ENCODE measurements around the gene NFKB1.
"Not testable (repeated sequence)": the region's sequence is repeated elsewhere in the genome, so short reads cannot be mapped to it uniquely, and the experiment has no call there.

NFKB1 gene

GRCh38 chr4:102601586-102602227, 100.5 kb downstream of the NFKB1 start:
- DNase-seq: no peak

DNA sequence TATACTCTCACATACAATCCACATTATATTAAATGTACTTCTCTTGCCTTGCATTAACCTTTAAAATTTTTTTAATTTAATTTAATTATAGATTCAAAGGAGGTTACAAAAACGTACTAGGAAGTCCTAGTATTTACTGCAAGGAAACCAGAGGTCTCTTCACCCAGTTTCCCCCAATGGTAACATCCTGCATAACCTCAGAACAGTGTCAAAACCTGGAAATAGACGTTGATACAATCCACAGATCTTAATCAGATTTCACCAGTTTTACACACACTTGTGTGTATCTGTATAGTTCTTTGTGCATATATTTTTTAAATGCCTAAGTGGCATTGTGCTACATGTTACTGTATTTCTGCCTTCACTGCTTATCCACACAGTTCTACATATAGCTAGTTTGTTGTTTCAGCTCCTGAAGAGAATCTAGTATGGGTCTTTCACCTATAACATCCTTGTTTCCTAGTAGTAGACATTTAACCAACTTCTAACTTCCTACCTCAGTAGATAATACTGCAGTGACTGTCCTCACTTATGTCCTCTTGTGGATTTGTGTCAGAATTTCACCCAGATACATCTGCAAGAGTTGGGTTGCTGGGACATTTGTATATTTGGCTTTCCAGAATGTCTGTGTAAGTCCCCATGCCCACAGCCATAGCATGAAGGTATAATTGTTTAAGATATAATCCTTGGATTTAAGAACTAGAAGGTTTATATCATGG, 103.2 kb downstream of the NFKB1 start:
- no peak for DNase-seq

DNA sequence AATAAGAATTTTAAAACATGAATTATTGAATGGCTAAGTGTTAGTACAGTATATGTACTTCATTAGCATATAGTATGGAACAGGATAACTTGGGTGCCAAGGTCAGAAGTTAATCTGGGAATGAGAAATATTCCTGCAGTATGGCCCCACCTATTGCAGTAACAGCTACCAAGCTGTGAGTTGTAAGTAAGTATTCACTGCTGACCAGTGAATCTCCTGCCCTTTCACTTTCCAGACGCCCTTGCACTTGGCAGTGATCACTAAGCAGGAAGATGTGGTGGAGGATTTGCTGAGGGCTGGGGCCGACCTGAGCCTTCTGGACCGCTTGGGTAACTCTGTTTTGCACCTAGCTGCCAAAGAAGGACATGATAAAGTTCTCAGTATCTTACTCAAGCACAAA, 105.1 kb downstream of the NFKB1 start:
- no peak for DNase-seq

GRCh38 chr4:102606846-102607450, 105.8 kb downstream of the NFKB1 start:
- DNase-seq: peak; percentile 45 to 70

DNA sequence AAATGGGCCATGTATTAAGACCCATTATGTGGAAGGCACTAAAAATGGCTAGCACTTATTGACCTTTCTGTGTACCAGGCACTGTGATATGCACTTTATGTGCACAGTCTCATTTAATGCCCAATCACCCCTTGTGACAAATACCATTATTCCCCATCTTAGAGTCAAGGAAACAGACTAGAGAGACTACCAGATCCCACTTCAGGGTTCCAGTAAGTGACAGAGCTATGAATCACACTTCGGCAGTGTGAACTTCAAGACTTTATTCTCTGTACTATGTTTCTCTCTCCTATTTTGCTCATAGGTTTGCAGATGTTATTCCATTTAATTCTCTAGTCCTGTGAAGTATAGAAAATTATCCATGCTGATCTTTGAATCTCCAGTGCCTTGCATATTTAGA, 107.0 kb downstream of the NFKB1 start:
- DNase-seq: no peak

- no peak for DNase-seq
Observed at GRCh38 chr4:102610007-102610406, 108.8 kb downstream of the NFKB1 start.

DNA sequence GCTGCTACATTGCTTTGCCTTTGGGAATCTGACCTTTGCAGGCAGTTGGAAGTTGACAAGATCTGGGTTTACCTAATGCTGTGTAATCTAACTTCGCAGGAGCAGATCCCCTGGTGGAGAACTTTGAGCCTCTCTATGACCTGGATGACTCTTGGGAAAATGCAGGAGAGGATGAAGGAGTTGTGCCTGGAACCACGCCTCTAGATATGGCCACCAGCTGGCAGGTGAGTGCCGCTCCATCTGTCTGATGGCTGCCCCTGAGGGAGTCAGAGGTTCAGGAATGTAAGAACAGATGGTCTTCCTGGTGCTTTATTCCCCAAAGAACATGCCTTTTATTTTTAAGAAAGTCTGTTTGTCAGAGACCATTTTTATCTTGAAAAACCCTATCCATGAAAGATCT, 109.3 kb downstream of the NFKB1 start:
- no peak for DNase-seq

DNA sequence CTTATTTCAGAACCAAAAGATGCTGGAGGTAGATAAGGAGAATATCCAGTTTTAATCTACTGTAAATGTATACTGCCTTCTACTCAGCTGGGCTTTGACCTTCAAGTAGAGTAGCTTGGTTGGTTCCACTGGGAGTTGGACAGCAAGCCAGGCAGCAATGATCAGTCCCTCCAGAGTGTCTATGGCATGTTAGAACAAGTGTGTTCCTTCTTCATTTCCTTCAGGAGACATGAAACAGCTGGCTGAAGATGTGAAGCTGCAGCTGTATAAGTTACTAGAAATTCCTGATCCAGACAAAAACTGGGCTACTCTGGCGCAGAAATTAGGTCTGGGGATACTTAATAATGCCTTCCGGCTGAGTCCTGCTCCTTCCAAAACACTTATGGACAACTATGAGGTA, 111.1 kb downstream of the NFKB1 start:
- DNase-seq: no peak

DNA sequence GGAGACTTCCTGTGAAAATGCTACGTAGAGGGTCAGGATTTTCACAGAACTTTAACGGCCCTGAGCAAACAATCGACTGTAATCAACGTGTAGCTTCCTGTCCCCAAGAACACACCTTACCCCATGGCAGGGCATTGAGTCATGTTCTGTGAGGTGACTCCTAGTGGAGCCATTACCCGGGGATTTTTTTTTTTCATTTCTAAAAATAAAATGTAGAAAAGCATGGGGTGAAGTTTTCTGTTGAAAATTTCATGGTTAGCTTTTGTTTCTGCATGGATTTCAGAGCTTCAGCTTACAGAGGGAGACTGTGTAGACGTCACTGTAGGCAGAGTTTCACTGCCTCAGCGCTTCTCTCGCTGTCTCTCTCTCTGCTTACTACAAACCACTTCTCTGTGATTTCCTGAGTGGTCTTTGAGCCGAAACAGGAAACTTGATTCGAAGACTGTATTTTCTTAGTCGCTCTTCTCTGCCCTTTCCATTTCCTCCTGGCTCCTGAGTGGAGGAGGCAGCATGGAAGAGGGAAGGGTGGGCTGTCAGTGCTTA, 111.7 kb downstream of the NFKB1 start:
- DNase-seq: no peak

- DNase-seq: no peak
Observed at GRCh38 chr4:102614801-102615200, 113.6 kb downstream of the NFKB1 start.

DNA sequence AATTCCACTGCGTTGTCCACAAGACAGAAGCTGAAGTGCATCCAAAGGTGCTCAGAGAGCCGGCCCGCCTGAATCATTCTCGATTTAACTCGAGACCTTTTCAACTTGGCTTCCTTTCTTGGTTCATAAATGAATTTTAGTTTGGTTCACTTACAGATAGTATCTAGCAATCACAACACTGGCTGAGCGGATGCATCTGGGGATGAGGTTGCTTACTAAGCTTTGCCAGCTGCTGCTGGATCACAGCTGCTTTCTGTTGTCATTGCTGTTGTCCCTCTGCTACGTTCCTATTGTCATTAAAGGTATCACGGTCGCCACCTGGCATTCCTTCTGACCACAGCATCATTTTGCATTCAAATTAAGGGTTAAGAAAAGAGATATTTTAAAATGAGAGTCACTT, 115.5 kb downstream of the NFKB1 start:
- DNase-seq: peak; percentile 56 to 71

DNA sequence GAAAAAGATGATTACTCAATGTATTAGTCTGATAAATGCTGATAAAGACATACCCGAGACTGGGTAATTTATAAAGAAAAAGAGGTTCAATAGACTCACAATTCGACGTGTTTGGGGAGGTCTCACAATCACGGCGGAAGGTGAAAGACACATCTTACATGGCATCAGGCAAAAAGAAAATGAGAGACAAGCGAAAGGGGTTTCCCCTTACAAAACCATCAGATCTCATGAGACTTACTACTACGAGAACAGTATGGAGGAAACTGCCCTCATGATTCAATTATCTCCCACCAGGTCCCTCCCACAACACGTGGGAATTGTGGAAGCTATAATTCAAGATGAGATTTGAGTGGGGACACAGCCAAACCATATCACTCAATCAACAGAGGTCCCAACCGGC, 117.9 kb downstream of the NFKB1 start:
- not testable (repeated sequence) for DNase-seq

GRCh38 chr4:102619776-102620631, 118.8 kb downstream of the NFKB1 start:
- DNase-seq: not testable (repeated sequence)

GRCh38 chr4:102620697-102621497, 119.7 kb downstream of the NFKB1 start:
- DNase-seq: peak; percentile 13 to 42

DNA sequence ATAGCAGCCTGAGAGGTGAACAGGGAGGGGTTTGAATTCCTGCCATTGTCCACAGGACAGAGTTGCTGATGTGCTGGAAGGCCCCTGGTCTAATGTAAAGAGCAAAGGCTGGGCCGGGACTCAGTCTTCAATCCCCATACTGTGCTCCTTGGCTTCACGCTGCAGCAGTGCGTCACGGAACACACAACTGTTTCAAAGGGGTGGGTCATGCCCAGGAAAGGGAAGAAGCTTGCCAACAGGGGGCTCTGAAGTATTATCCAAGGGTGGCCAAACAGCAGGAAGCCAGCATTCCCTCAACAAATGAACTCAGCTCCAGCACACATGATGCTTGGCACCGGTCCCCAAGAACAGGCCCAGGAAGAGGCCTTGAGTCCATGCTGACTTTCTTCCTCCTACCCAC, 122.5 kb downstream of the NFKB1 start:
- DNase-seq: peak in 1 of 2 experiments; percentile 31

DNA sequence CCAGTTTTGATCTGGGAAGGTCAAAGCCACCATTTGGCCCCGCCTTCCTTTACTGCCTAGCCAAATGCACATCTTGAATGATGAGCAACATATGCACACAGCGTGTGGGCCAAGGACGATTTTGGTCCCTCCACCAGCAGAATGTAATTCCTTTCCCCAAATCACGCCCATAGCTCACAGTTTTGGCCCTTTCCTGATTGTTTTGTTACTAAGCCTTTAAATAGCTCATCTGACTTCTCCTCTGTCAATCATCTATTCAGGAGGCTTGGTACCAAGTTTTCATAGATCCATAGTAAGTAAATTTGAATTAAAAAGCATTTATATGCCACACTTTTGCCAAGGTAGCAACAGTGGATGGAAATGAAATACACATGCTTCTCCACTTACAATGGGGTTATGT, 123.3 kb downstream of the NFKB1 start:
- no peak for DNase-seq

DNA sequence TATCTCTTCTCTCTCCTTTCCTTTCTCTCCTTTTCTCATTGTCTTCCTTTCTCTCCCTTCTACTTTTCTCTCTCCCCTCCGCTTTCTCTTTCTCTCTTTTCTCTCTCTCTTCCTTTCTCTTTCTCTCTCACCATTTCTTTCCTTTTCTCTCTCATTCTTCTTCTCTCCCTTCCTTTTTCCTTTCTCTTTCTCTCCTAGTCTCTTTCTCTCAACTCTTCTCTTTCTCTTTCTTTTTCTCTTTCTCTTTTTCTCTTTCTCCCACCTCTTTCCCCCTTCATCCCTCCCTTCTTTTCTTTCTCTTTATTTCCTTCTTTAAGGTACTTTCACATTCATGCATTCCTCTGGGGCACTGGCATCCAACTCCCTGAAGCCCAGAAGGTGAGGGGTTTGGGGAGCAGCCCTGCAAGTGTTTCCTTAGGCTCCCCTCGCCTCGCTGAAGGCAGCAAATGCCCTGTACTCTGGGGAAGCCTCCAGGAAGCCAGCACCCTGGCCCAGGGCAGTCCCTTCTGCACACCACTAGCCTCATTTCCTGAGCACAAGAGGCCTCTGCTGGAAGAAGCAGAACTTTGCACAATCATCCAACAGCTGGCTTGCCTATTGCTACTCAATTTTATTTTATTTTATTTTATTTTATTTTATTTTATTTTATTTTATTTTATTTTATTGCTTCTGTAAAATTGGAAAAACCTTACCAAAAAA, 124.2 kb downstream of the NFKB1 start:
- DNase-seq: peak in 1 of 2 experiments; percentile 30

GRCh38 chr4:102627831-102628523, 126.8 kb downstream of the NFKB1 start:
- no peak for DNase-seq

GRCh38 chr4:102629673-102630072, 128.5 kb downstream of the NFKB1 start:
- DNase-seq: no peak

GRCh38 chr4:102631616-102632015, 130.5 kb downstream of the NFKB1 start:
- DNase-seq: no peak
